HG02938 (cell line): ENCODE data around the gene KLK1.
A peak's percentile ranks its signal among the peaks of the same experiment; 100 is the strongest.
"Not testable (repeated sequence)": the region's sequence is repeated elsewhere in the genome, so short reads cannot be mapped to it uniquely, and the experiment has no call there.

ENCODE experiments used
- ATAC-seq: cut with Tn5 transposase; IDR thresholded peaks from one replicate; pipeline ENCODE4 v1.9.1; 2021; ENCODE audit warnings: mild to moderate bottlenecking, moderate library complexity; ENCODE audit not compliant: unreplicated experiment

Gene KLK1

DNA sequence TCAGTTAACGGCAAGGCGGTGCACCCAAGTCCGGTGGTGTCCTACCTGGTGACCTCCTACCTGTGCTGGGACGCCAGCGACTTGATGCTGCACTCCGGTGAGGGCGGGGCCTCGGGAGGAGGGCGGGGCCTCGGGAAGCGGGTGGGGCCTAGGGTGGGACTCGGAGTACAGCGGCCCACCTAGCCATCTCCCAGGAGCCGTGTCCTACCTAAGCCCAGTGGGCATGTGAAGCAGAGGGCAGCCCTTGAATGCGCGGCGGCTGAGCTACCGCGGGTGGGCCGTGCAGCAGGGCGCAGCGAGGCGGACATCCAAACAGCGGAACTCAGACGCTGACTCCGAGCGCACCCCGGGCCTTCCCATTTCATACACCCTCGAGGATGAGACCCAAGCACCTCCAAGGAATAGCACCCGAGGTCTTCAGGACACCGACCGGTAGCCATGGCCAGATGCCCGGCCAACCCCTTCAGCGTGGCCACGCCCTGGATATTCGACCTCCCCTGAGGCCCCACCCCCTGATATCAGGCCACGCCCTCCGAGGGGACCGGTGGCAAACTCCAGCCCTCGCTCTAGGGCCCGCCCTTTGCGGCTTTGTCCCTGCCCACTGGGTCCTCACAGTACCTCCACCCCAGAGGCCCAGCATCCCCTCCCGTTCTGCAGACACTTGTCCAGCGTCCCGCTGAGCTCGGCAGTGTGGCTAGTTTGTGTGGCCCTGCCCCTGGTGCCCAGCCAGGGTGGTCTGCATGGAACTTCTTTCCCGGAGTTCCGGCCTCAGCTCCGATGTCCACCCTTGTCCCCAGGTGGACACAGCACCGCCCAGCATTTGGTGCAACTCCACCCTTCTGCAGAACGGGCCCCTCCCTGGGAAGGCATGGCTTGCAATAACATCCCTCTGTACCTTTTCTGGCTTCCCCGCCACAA, 5.4 kb downstream of the KLK1 start:
- peak; percentile 47 for ATAC-seq

DNA sequence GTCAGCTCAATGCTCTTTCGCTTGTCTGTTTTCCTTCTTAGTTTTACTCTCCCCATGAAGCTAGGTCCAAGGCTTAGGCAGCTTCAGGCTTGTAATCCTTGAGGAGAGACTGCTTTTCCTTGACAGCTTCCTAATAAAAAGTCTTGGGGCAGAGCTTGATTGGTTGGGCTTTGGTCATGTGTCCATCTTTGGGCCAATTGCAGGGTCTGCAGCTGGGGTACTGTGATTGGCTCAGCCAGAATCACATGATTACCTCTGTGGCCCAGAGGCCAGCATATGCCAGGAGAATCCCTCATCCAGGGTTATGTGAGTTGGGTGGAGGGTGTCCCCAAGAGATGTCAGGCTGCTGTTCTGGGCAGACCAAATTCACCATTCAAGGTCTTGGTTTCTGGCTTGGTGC, 8.1 kb downstream of the KLK1 start:
- ATAC-seq = no peak

DNA sequence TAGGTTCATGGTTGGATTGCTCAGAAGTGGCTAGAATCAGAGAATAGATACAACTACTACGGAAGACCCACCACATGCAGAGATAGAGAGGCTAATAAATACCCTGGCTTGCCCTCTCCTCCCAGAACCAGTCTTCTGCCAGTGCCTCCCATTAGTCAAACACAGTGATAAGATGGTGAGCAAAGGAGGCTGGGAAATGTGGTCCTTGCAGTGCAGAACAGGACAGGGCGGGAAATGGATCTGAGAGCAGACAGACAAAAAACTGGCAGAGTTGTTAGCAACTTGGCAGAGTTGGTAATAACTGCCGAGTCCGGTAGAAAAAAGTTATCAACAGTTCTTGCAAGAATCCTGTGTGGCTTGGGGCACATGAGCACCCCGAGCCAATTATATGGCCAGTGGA, 8.7 kb downstream of the KLK1 start:
- no peak for ATAC-seq

DNA sequence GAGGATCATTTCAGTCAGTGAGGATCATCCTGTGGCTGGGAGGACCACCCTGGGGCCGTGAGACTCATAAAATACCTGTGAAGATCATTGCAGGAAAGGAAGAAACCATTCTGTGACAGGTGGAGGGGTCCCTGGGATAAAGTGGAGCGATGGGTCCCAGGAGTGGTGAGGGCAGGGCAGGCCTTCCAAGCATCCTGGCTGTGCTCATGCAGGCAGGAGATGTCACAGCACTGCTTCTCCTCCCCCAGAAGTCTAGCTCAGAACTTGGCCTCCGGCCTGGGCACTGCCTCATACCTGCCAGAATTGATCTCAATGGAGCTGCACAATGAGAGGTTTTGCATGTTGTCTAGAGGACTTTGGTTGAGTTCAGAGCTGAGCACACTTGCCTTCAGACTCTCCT, 11.1 kb downstream of the KLK1 start:
- no peak for ATAC-seq

DNA sequence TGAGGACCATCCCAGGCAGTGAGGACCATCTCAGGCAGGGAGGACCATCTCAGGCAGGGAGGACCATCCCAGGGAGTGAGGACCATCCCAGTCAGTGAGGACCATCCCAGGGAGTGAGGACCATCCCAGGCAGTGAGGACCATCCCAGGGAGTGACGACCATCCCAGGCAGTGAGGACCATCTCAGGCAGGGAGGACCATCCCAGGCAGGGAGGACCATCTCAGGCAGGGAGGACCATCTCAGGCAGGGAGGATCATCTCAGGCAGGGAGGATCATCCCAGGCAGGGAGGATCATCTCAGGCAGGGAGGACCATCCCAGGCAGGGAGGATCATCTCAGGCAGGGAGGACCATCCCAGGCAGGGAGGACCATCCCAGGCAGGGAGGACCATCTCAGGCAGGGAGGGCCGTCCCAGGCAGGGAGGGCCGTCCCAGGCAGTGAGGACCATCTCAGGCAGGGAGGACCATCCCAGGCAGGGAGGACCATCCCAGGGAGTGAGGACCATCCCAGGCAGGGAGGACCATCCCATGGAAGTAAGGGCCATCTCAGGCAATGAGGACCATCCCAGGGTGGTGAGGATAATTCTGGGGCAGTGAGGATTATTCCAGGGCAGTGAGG, 11.9 kb downstream of the KLK1 start:
- ATAC-seq = not testable (repeated sequence)

DNA sequence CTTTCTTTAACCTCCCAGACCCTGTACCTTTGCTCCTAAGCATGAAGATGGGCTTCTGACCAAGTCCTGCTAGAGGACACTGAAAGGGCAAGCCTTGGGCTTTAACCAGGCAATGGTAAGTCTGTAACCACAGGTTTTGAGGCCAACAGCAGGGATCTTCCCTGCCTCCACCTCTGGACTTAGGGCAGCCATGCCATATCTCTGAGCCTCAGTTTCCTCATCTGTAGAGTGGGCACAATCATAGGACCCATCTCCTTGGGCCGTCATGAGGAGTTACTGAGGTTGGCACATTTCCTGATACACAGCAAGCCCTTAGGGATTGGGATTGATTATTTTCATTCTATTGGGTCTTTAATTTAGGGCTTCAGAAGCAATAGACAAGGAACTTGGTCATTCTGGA, 14.7 kb downstream of the KLK1 start:
- no peak for ATAC-seq

DNA sequence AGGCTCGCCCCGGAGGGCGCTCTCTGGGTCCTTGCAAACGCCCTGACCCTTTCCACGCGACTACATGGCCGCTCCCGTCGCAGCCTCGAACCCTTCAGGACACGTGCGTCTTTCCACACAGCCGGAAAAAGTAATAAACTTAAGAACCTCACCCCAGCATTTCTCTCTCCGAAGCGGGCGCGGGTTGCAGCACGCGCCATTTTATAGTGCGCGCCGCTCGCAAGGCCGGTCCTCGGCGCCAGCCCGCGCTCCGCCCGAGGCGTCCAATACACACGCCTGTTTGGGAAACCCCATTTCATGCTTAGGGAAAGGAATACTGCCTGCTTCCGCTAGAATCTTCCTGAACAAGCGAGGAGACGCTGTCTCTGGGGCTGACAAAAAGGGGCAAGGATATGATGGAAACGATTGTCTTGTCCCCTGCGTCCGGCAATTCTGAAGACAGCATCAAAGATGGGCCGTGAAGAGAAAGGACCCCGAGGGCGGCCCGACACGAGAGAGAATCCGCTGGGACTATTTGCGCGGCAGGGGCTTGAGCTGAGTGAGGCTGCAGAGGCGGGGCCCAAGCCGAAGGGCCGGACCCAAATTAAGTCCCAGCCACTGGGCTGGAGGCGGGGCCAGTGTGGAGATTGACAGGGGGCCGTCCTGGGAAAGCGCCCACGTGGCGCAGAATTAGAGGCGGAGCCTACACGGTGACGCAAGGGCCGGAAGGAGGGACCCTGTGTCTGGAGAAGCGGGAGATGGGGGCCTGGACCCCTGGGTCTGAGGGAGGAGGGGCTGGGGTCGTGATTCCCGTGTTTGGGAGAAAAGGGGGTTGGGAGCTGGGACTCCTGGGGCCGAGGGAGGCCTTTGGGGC, 18.9 kb downstream of the KLK1 start:
- peak; percentile 85 for ATAC-seq

DNA sequence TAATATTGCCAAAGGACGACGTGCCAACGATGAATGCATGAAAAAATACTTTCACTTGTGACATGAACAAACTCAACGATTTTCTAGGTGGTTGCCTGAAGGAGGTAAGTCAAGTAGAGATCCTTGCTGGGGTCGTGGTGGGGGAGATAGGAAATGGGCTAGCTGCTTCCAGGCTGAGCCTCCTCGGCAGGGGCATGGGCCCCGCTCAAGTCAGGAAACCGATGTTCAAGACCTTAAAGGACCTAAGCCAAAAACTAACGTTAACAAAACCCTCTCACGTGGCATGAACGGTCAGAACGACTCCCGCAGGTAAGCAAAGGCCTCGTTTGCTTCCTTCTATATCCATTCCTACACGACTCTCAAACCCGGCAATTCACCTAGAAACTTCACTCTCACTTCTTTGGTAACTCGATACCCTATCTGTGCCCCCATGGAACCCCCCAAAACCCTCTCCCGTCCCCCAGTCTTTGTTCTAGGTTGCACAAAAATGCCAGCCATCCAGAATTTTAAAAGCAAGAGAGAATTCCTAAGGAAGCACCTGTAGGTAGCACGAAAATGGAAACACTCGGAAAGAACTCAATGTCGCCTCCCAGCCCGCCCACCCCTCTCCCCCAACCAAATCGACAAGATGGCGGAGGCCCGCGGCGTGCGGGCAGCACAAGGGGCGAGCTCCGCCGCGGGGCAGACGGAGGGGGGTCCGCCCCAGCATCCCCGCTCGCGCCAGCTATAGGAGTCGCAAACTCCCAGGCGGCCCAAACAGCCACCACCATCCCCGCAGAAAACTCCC, 19.8 kb downstream of the KLK1 start:
- ATAC-seq = peak; percentile 11

DNA sequence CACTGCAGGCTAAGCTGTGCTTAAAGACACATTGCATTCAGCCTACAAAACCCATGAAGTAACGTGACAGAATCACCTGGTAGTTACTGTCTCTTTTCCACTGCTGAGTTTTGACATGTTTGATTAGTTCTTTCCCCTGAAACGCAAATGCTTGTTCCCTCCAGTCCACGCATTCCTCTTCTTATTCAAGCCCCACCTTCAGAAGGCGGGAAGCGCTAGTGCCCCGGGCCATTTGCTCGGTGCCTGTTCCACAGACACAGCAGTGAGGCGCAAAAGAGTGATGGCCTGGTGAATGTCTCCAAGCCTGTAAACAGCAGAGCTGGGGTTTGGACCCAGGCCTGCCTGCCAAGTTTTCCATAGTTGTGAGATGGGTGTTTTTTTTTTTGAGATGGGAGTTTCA, 22.5 kb downstream of the KLK1 start:
- ATAC-seq = no peak

DNA sequence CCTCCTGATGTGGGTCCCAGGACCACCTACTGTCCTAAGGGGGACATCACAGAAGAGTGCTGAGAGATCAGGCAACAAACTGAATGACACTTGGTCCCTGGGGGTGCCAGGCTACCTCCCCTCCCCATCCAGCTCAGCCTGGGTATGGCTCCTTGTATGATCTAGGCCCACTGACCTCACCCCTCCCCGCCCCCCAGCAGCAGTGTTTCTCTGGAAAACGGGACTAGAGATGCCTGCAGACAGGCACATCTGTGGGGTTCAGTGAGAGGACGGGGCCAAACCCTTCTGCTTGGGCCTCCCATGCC, 24.1 kb downstream of the KLK1 start:
- ATAC-seq = no peak

DNA sequence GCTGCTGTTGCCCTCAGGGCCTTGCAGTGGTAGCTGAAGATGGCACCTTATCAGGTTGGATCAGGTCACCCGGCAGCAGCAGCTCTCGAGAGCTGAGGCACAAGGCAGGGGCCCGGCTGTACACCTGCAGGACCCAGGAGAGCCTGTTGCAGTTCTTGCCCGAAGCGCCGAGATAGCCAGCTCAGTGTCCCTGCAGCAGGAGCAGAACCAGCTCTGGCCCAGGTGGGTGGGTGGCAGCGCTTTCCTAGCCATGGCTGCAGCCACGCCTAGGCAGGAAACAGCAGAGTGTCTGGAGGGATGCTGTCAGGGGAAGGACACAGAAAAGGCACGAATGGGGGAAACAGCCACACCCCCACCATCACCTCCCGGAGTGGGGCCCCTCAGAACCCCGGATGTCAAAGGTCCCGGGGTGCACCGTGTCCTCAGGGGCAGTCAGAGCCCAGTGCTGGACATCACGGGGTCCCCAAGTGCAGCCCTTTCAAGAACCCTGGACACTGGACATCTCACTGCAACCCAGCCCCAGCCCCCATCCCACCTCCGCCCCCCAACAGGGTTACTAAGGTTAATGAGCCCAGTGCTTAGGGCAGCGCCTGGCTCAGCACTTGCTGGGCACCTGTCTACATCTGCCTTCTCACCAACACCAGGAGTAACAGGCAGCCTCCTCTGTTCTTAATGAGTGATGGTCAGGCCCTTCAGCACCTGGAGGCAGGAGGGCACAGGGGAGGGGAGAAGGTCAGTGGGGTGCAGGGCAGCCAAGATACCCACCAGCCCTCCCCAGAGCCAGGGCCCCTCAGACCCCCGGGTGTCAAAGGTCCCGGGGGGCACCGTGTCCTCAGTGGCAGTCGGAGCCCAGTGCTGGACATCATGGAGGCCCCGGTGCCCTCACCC, 24.7 kb downstream of the KLK1 start:
- ATAC-seq = no peak

DNA sequence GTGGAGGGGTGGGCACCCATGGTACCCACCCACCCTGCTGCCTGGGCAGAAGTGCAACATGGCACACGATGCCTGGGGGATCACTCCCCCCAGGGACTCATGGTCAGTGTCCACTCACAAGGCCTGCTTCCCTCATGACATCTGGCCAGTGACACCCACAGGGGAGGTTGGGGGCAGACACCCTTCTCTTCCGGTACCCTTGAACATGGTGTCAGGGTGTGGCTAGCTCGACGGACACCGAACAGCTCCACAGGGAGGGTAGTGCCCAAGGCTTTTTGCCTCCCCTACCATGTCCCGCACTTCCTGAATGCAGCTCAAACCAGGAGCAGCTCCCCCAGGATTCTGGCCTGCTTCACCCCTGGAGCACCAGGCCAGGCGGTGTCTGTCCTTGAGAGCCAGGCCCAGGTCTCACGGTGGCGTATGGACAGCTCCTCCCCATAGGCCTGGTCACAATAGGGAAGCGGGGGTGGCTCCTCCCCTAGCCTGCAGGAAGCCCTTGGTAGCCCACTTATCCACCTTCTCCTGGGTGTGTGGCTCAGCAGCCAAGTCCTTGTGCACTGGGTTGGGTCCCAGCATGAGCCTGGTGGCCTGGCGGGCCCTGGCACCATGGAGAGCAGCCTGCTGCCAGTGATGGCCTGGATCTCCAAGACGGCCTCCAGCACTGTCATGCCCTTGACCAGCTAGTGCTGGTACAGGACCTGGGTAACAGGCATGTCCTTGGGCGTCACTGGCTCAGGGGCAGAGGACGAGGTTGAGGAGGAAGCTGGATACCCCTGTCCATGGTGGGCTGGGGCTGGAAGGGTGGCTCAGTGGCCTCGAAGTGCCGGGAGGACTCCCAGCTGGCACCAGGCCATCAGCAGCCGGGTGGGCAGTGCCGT, 25.6 kb downstream of the KLK1 start:
- ATAC-seq = no peak

DNA sequence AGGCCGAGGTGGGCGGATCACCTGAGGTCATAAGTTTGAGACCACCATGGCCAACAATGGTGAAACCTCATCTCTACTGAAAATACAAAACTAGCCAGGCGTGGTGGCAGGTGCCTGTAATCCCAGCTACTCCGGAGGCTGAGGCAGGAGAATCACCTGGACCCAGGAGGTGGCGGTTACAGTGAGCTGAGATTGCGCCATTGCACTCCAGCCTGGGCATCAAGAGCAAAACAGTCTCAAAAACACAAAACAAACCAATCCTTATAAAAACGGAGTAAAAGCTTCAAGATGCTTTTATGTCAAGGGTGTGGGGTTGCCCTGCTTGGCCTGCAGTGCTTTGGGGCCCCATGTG, 26.2 kb downstream of the KLK1 start:
- no peak for ATAC-seq

DNA sequence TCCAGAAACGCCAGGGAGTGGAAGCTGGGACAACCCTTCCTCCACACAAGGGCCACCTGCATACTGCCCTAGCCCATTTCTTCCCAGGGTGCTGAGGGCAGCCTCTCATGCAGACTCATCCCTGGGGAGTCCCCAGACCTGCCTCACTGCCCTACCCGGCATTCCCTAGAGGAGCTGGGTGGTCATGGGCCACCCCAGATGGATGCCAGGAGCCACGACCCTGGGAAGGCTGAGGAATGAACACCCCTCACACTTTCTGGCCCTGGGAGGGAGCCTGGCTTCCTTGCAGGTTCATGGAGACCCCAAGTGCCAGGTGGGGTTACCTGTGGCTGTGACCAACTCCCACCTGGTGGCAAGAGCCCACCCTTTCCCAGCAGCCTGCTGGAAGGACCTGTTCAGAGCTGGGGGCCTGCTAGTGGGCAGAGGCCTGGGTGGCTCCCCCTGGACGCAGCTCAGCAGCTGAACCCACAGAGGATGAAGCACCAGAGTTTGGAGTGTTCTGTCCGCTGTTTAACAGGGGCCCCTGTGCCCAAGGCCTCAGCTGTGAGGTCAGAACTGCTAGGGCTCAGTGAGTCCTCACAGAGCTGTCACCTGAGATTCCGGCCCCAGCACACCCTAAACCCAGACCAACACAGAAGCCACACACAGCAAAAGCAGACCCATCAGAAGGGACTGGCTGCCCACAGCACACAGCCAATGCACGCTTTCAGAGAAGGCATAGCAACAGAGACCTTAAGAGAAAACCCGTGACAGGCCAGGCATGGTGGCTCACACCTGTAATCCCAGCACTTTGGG, 26.8 kb downstream of the KLK1 start:
- ATAC-seq = no peak

DNA sequence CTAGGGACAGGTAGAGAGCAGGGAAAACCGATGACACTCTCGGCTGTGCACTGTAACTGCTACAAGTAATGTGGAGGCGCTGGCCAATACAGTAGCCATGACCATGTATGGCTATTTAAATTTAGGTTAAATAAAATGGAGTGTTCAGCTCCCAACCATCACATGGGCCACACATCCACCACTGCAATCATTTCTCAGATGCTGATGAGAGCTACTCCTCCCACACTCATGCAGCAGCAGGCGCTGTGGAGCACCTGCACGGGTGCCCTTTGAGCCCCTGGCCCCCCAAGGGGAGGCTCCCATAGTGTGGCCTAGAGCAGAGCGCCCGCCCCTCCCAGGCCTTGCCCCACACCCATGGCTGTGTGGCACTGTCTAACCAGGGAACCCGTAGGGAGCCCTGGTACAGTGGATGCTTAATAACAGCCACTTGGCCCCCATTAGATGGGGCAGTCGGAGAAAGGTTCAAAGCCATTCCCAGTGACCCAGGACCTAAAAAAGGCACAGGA, 27.4 kb downstream of the KLK1 start:
- no peak for ATAC-seq

DNA sequence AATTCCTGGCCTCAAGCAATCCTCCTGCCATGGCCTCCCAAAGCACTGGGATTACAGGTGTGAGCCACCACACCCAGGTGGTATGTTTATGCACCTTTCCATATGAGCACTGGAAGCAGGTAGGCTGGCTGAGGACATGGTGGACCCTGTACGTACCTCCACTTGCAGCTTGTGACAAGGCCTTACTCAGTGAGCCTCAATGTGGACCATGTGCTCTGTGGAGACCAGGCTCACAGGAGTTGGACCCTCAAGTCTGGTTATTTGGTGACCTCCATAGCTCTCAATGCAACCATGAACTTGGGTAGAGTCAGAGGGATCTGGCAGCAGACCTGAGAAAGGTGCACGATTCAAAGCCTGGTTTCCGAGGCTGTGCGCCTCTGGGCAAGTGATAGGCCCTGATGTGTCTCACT, 27.9 kb downstream of the KLK1 start:
- ATAC-seq = no peak

DNA sequence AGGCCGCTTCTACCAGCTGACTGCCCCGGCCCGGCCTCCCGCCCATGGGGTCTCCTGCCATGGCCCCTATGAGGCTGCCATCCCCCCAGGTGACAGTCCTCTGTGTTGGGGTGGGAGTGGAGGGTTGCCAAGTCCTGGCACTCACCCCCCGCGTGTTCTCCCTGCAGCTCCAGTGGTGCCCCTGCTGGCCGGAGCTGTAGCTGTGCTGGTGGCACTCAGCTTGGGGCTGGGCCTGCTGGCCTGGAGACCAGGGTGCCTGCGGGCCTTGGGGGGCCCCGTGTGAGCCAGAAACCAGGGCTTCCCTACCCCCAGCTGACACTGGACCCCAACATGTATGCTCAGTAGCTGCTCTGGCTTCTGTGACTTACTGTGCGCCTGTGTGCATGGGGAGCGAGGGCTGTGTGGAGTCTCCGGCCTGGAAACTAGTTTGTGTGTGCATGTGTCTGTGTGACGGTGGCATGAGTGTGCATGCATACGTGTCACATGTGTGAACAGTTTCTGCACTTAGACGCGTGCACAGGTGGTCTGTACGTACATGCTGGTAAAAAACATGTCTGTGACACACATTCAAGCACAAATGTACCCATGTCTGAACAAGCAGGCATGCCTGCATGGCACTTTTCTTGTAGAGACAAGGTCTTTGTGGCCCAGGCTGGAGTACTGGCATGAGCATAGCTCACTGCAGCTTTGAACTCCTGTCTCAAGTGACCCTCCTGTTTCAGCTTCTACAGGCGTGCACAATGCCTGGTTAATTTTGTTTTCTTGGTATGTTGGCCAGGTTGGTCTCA, 28.5 kb downstream of the KLK1 start:
- no peak for ATAC-seq
